GM19239 (cell line): ENCODE results near the gene CDHR2.

Experiments used
- DNase-seq: peaks from one replicate; pipeline ENCODE4 v3.0.0; 2011; ENCODE audit warnings: low spot score; ENCODE audit not compliant: insufficient read length
- FAIRE-seq: peaks from 2 replicates; lab custom pipeline; 2011; peaks lifted over from hg19 to GRCh38; lab: Jason Lieb, UNC

CDHR2 gene

GRCh38 chr5:176609724-176610434 is 60.7 kb downstream of the CDHR2 start, which contains the start of gene GPRIN1:
GPRIN1 (minus strand) TSS chr5:176610156; CDS start chr5:176599834, 10,322 bp downstream.
- peak; percentile 95 for DNase-seq
- peak; percentile 18 for FAIRE-seq

GRCh38 chr5:176610435-176610773 is 61.3 kb downstream of the CDHR2 start:
- DNase-seq (no peak), FAIRE-seq (no peak)

DNA sequence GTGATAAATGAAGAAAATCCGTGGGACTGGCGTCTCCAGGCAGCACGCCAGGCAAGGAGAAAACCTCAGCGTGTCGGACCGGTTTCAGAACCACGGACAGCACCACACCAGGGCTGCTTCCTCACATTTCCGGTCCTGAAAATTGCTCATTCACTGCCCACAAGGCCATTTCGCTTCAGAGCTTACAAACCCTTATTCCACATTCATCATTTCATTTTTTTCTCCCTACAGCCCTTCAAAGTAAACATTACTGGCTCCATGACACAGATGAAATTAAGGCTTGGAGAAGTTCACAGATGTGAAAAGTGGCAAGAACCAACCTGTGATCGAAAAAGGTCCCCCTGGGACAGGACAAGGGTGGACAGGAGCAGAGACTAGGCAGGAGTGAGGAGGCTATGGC is 62.3 kb downstream of the CDHR2 start:
- DNase-seq, result peak; percentile 50
- FAIRE-seq, result peak; percentile 4

GRCh38 chr5:176612008-176612407 is 62.9 kb downstream of the CDHR2 start:
- no peak for FAIRE-seq

GRCh38 chr5:176612855-176613254 is 63.7 kb downstream of the CDHR2 start:
- FAIRE-seq, result no peak

More at GRCh38 chr5:176612008-176612407, 62.9 kb downstream of the CDHR2 start:
- no peak for DNase-seq

GRCh38 chr5:176614805-176615478 is 65.8 kb downstream of the CDHR2 start:
- FAIRE-seq, result no peak
- no peak for DNase-seq

More at GRCh38 chr5:176612855-176613254, 63.7 kb downstream of the CDHR2 start:
- no peak for DNase-seq

DNA sequence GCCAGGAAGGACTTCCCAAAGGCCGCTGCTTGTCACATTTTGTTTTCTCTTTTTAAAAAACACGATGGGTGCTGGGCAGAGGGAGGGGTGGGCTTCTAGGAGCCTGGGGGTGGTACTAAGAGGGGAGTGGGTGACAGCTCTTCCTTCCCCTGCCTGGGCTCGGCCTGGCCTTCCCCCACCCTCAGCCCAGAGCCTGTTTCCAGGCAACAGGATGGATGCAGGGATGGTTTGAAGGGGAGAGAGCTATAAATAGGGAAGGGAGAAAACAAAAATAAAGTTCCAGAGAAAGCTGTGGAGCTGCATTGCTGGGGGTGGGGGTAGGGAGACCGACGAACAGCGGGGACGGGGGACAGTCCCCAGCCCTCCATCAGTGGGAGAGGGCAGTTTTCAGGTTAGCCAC is 67.4 kb downstream of the CDHR2 start:
- DNase-seq (no peak), FAIRE-seq (no peak)

GRCh38 chr5:176618783-176619182 is 69.6 kb downstream of the CDHR2 start:
- no peak for DNase-seq
- no peak for FAIRE-seq

DNA sequence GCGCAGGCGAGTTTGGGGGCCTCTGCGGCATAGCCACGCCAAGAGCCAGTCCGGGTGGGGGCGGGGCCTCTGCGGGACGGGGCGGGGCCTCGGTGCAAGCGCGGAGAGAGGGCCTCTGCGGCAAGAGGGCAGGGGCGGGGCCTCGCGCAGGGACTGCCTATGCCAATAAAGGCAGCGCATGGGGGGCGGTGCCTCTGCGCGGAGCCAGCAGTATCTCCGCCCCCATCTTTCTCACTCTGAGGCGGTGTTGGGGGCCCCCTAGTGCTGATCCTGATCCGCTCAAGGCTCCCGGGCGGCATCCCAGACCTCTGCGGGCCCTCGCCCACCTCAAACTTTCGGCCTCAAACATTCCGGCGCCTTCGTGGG is 70.0 kb downstream of the CDHR2 start:
- FAIRE-seq, result peak; percentile 11
- DNase-seq, result peak; percentile 75

- no peak for DNase-seq
- no peak for FAIRE-seq
Observed at GRCh38 chr5:176619569-176620332, 70.6 kb downstream of the CDHR2 start.

GRCh38 chr5:176620333-176620981 is 71.3 kb downstream of the CDHR2 start:
- no peak for FAIRE-seq
- DNase-seq, result no peak

DNA sequence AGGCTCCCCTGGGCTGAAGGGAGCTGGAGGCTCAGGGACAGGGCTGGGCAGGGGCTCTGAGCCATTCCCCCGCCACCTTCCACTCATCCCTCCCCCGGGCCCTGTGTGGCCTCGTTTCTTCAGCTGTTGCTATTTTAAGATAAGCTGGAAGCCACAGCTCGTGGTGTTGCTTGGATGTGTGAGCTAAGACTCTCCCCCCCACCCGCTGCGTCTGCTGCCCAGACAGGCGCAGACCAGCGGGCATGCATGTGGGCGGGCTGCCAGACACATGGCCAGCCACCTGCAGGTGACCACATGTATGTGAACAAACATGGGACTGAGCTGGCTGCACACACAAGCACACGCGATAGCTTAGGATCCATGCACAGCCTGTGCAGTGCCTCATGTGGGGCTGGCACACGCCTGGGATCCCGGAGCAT is 72.5 kb downstream of the CDHR2 start:
- DNase-seq (no peak), FAIRE-seq (no peak)

- DNase-seq, result no peak
- FAIRE-seq, result no peak
Observed at GRCh38 chr5:176624142-176624541, 75.0 kb downstream of the CDHR2 start.

DNA sequence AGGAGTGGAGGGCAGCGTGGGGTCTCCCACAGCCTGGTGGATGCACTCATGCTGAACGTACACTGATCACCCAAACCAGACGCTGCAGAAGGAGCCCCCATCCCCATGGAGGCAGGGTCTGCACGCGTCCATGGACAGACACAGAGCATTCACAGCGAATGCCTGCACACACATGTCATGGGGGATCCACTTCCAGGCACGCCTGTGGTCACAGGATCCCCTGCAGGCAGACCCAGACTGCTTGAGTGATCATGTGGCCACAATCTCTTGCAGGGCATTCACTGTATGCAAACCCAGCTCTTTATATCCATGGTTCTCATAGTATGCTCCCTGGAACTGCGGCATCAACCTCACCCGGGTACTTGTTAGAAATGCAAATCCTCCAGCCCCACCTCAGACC is 75.8 kb downstream of the CDHR2 start:
- no peak for DNase-seq
- no peak for FAIRE-seq

DNA sequence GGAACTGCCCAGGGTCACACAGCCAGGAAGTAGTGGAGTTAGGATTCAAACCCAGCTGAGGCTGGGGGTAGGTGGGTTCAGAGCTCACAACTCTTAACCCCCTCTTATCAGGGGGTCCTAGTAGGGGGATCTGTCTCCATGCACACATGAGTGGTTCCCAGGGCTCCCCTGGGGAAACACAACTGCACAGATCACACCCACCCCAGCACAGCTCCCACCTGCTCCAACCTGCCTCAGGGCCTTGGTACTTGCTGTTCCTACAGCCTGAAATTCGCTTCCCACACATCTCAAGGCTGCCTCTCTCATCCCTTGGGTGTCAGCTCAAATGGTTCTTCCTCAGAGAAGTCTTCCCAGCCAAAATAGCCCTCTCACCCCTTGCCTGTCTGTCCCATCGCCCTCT is 76.4 kb downstream of the CDHR2 start:
- DNase-seq, result no peak
- no peak for FAIRE-seq

- FAIRE-seq, result no peak
- no peak for DNase-seq
Observed at GRCh38 chr5:176625966-176626875, 77.1 kb downstream of the CDHR2 start.

- FAIRE-seq (no peak), DNase-seq (no peak)
Observed at GRCh38 chr5:176626876-176627236, 77.7 kb downstream of the CDHR2 start.

GRCh38 chr5:176627582-176627981 is 78.4 kb downstream of the CDHR2 start:
- DNase-seq (no peak), FAIRE-seq (no peak)

DNA sequence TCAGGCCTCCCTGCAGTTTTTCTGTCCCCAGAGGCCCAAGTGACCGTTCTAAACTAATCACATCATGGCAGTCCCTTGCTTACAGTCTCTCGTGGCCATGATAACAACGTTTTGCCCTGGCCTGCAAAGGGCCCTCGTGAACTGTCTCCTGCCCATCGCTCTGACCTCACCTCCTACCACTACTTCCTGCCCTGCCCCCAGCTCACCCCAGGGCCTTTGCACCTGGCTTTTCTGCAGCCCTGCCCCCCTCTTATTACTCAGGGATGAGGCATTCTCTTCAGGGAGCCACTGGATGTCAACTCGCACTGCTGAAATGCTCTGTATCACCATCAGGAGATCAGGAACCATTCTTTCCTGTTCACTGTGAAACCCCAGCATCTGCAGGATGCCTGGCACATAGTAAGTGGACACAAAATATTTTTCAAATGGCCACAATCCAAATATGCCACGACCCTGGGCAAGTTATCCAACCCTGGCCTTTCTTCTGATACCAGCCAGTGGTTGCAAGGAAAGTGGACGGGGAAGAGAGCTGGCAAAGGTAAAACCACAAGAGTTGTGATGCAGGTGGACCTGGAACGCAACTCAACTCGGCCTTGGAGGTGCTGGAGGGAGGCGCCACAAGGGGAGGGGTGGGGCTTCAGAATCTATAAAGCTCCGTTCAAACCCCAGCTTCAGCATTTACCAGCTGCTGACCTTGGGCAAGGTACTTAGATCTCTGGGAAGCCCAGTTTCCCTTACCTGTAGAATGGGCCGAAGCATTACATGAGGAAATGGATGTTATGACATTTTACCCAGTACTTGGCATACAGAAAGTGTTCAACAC is 79.5 kb downstream of the CDHR2 start:
- no peak for FAIRE-seq

More for the DNA sequence above, 79.5 kb downstream of the CDHR2 start:
- no peak for DNase-seq
